ENCODE data around the gene DLGAP1. TPM values are rescaled to one million over a fixed set of nuclear protein-coding genes. Genes with fewer than 3 reads are reported as not detected.

The DLGAP1 gene
- total RNA-seq, 1 experiment from 2014 or later, result not detected

- peak; percentile 62 for DNase-seq (ENCODE audit: unreplicated experiment)
- intact Hi-C loops (cut with micrococcal nuclease), result loop anchor here (1.0 kb wide), 4 partner anchors 74 to 212 kb away; no protein-coding TSS in a partner anchor
- peaks cover 37% of the 10 kb centered on the region for H3K4me1 Mint-ChIP-seq (ENCODE audit: insufficient read depth, unreplicated experiment)
- peak overlapping the region; percentile 99 for H3K27ac Mint-ChIP-seq (ENCODE audit: low read depth, unreplicated experiment)
- peaks cover 80% of the 10 kb centered on the region for H3K36me3 Mint-ChIP-seq (ENCODE audit: insufficient read depth, unreplicated experiment)
- no peaks in the 10 kb centered on the region for H3K9me3 Mint-ChIP-seq (ENCODE audit: unreplicated experiment)
- POLR2A ChIA-PET, result interaction anchor here (0.5 to 12.0 kb wide), 31 partner anchors 8 to 340 kb away, joined by 3 to 325 read pairs (median 6); partner anchors contain the start of genes MYL12A and MYL12B
- H3K4me3 Mint-ChIP-seq (ENCODE audit: unreplicated experiment), result peak overlapping the region; percentile 95
- no peaks in the 10 kb centered on the region for H3K27me3 Mint-ChIP-seq (ENCODE audit: insufficient read depth, unreplicated experiment)
- no TSS peak for BruUV-seq (replicated peaks)
- TF ChIP-seq CTCF (IDR thresholded peaks at IDR 0.05; ENCODE audit: unreplicated experiment), result peak; percentile 48
- CTCF ChIA-PET, result interaction anchor here (0.7 to 5.7 kb wide), 36 partner anchors 8 to 214 kb away, joined by 3 to 86 read pairs (median 5); no protein-coding TSS in a partner anchor
Measured at GRCh38 chr18:3454365-3455089, 1000.6 kb downstream of the DLGAP1 start.

DNA sequence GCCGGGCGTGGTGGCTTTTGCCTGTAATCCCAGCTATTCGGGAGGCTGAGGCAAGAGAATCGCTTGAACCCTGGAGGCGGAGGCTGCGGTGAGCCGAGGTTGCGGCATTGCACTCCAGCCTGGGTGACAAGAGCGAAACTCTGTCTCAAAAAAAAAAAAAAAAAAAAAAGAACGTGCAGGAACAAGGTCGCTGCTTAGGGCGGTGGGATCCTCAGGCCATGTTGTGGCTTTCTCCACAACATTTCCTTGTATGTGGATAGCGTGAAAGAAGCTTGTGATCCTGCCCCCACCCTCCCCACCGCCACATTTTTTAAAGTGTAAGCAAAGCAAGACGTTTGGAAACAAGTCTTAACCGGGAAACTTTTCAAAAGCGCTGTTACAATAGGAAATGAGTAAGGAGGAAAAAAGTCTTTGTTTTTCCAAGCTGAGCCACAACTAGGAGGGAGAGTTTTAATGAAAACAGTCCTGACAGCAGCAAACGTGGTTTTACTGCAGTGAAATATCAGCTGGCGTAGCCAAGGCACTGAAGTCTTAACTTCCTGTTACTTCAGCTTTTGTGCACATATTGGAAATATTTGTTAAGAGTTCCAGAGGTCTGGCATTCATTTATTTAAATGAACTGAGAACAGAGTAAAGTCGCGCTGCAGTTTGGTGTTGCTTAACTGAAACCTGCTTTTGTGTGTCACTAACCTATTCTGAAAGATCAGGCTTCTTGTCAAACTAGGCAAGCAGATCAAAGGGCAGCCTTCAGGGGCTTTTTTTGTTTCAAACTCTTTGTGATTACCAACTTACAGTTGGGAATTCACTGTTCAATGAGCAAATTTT is 1001.4 kb downstream of the DLGAP1 start:
- intact Hi-C loops (cut with micrococcal nuclease), result loop anchor here (1.0 kb wide), 5 partner anchors 73 to 213 kb away; no protein-coding TSS in a partner anchor
- Mint-ChIP-seq H3K27me3 (ENCODE audit: insufficient read depth, unreplicated experiment) (no peaks in the 10 kb centered on the region), H3K27ac (ENCODE audit: low read depth, unreplicated experiment) (peak overlapping the region; percentile 99), H3K4me1 (ENCODE audit: insufficient read depth, unreplicated experiment) (peaks cover 29% of the 10 kb centered on the region), H3K4me3 (ENCODE audit: unreplicated experiment) (peak overlapping the region; percentile 95), H3K36me3 (ENCODE audit: insufficient read depth, unreplicated experiment) (peaks cover 72% of the 10 kb centered on the region), H3K9me3 (ENCODE audit: unreplicated experiment) (no peaks in the 10 kb centered on the region)
- no TSS peak for BruUV-seq (replicated peaks)
- no peak for TF ChIP-seq CTCF (IDR thresholded peaks at IDR 0.05; ENCODE audit: unreplicated experiment)
- ChIA-PET POLR2A (interaction anchor here (0.6 to 12.0 kb wide), 25 partner anchors 10 to 212 kb away, joined by 3 to 325 read pairs (median 52); partner anchors contain the start of genes MYL12A and MYL12B), CTCF (interaction anchor here (0.6 to 5.7 kb wide), 30 partner anchors 8 to 465 kb away, joined by 3 to 86 read pairs (median 5); no protein-coding TSS in a partner anchor)
- peak; percentile 91 for DNase-seq (ENCODE audit: unreplicated experiment)

DNA sequence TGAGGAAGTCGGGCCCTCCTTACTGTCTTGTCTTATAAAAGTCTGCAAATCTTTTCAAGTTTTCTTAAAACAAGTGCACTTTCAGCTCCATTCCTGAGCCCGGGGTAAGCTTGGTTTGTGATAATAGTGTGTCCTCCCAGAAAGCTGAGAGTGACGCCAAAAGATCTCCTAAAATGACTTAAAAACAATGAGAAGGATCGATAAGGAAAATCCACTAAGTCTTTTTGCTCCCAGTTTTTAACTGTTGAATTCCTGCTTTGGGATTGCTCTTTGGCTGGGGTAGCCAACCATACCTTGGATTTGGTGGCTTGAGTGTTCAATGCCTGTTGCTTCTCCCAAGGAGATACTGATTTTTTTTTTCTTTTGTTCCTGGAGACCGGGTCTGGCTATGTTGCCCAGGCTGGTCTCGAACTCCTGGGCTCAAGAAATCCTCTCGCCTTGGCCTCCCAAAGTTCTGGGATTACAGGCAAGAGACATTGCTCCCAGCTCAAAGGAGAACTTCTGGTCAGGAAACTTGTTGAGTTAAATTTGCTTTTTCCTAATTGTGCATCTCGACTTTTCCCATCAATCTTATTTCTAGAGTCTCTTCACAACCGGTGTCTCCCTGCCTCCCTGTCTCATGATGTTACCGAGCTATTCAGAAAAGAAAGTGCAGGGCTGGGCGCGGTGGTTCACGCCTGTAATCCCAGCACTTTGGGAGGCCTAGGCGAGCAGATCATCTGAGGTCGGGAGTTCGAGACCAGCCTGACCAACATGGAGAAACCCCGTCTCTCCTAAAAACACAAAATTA is 1002.2 kb downstream of the DLGAP1 start:
- intact Hi-C loops (cut with micrococcal nuclease), result loop anchor here (1.0 kb wide), 1 partner anchor 141 kb away; no protein-coding TSS in a partner anchor
- Mint-ChIP-seq H3K36me3 (ENCODE audit: insufficient read depth, unreplicated experiment) (peaks cover 64% of the 10 kb centered on the region), H3K9me3 (ENCODE audit: unreplicated experiment) (no peaks in the 10 kb centered on the region), H3K27me3 (ENCODE audit: insufficient read depth, unreplicated experiment) (no peaks in the 10 kb centered on the region), H3K27ac (ENCODE audit: low read depth, unreplicated experiment) (peak overlapping the region; percentile 99), H3K4me1 (ENCODE audit: insufficient read depth, unreplicated experiment) (peaks cover 22% of the 10 kb centered on the region), H3K4me3 (ENCODE audit: unreplicated experiment) (peak overlapping the region; percentile 95)
- BruUV-seq (replicated peaks), result no TSS peak
- peak; percentile 25 for DNase-seq (ENCODE audit: unreplicated experiment)
- CTCF ChIA-PET, result interaction anchor here (0.6 to 5.7 kb wide), 20 partner anchors 8 to 466 kb away, joined by 3 to 86 read pairs (median 4); no protein-coding TSS in a partner anchor
- no peak for TF ChIP-seq CTCF (IDR thresholded peaks at IDR 0.05; ENCODE audit: unreplicated experiment)
- POLR2A ChIA-PET, result interaction anchor here (0.7 to 12.0 kb wide), 30 partner anchors 11 to 540 kb away, joined by 3 to 325 read pairs (median 22); partner anchors contain the start of genes MYL12A and MYL12B
